HCT116 (cell line): ENCODE results near the gene MARCHF7. TPM values are rescaled to one million over a fixed set of nuclear protein-coding genes. Genes with fewer than 3 reads are reported as not detected.

Experiments used
- ATAC-seq: fragments of 200-7000 bp; cut with Tn5 transposase; 2 replicates; pipeline ENCODE4 v1.9.1; 2020; ENCODE audit warnings: mild to moderate bottlenecking, moderate library complexity
- BruUV-seq: library from RNA; stranded (reverse); fragments of 400-500 nt; replicated peaks from 2 replicates; lab custom pipeline; 2021; lab: Mats Ljungman, UMichigan
- CTCF ChIA-PET: fragments of 300-600 bp; sonication (Branson Sonifier 250); formaldehyde crosslinking; loops from one replicate; lab custom pipeline; 2021; ENCODE audit warnings: antibody characterized with exemption; lab: Charles Lee
- POLR2A ChIA-PET: fragments of 300-600, 350-600 bp; sonication (Branson Sonifier 250); formaldehyde crosslinking; loops from one replicate; lab custom pipeline; 2021; ENCODE audit warnings: antibody characterized with exemption; lab: Charles Lee
- RAD21 ChIA-PET, 2 experiments: fragments of 300-600 bp; sonication (Branson Sonifier 250); formaldehyde crosslinking; loops; one replicate each; lab custom pipeline; 2023; ENCODE audit warnings: low total read pairs in 2 of 2; ENCODE audit not compliant: uncharacterized antibody in 2 of 2, unreplicated experiment in 2 of 2, low non-redundant PET in 1 of 2; lab: Charles Lee
- DNase-seq: peaks from one replicate; pipeline ENCODE4 v3.0.0-alpha.2; 2010; ENCODE audit warnings: low read depth, low spot score
- H2AFZ ChIP-seq: fragments of 200-600 bp; shearing (Covaris generic), sonication (generic); 2 replicates; pipeline ENCODE4 v1.6.1; 2017; ENCODE audit warnings: low read depth, mixed run types, mixed read lengths, antibody characterized with exemption, low read length; ENCODE audit not compliant: poor library complexity, severe bottlenecking
- H3K27ac ChIP-seq: 2 replicates; pipeline ENCODE4 v1.5.1; 2012; ENCODE audit warnings: low read depth, low read length
- H3K27me3 ChIP-seq: fragments of 200-600 bp; sonication (generic); 2 replicates; pipeline ENCODE4 v1.6.1; 2016; ENCODE audit warnings: mixed run types, low read length, mixed read lengths; ENCODE audit not compliant: insufficient read depth
- H3K36me3 ChIP-seq, 2 experiments: fragments of 200-500 bp in 1 of 2; fragments of 200-600 bp in 1 of 2; sonication (Bioruptor generic) in 1 of 2; sonication (generic) in 1 of 2; 2 replicates each; pipeline versions ENCODE4 v1.5.1 to v1.6.1; 2014 to 2016; ENCODE audit warnings: low read length in 2 of 2, inconsistent platforms in 1 of 2, mixed read lengths in 1 of 2, mixed run types in 1 of 2; ENCODE audit not compliant: insufficient read depth in 2 of 2, control insufficient read depth in 1 of 2
- H3K4me1 ChIP-seq, 2 experiments: fragments of 200-600 bp in 1 of 2; sonication (generic) in 1 of 2; 2 replicates each; pipeline versions ENCODE4 v1.5.1 to v1.6.1; 2012 to 2017; ENCODE audit warnings: low read length in 2 of 2, inconsistent platforms in 1 of 2, mild to moderate bottlenecking in 1 of 2, mixed read lengths in 1 of 2, mixed run types in 1 of 2, moderate library complexity in 1 of 2; ENCODE audit not compliant: insufficient read depth in 2 of 2, control insufficient read depth in 1 of 2
- H3K4me2 ChIP-seq: fragments of 200-600 bp; sonication (generic); 2 replicates; pipeline ENCODE4 v1.6.1; 2017; ENCODE audit warnings: mixed run types, low read length, mixed read lengths
- H3K4me3 ChIP-seq, 2 experiments: fragments of 200-600 bp in 1 of 2; sonication (generic) in 1 of 2; replicated peaks in 1 of 2; 2 replicates each; pipeline ENCODE4 v1.5.1; 2011 to 2016; ENCODE audit warnings: low read length in 2 of 2, control low read depth in 1 of 2, low read depth in 1 of 2, mild to moderate bottlenecking in 1 of 2, mixed read lengths in 1 of 2, mixed run types in 1 of 2
- H3K79me2 ChIP-seq: fragments of 200-600 bp; sonication (generic); 2 replicates; pipeline ENCODE4 v1.6.1; 2017; ENCODE audit warnings: mild to moderate bottlenecking, mixed run types, low read length, moderate library complexity, mixed read lengths; ENCODE audit not compliant: insufficient read depth
- H3K9ac ChIP-seq: fragments of 200-600 bp; sonication (generic); 2 replicates; pipeline ENCODE4 v1.6.1; 2016; ENCODE audit warnings: low read length, mixed read lengths
- H3K9me2 ChIP-seq: fragments of 200-600 bp; sonication (generic), shearing (Covaris generic); 2 replicates; pipeline ENCODE4 v1.6.1; 2017; ENCODE audit warnings: mixed run types, mild to moderate bottlenecking, moderate library complexity; ENCODE audit not compliant: insufficient read depth
- H3K9me3 ChIP-seq, 2 experiments: fragments of 200-500 bp in 1 of 2; fragments of 200-600 bp in 1 of 2; sonication (Bioruptor generic) in 1 of 2; sonication (generic) in 1 of 2; 2 replicates each; pipeline ENCODE4 v1.6.1; 2014 to 2017; ENCODE audit warnings: low read length in 2 of 2, mixed read lengths in 2 of 2, inconsistent platforms in 1 of 2, low read depth in 1 of 2, mild to moderate bottlenecking in 1 of 2, mixed run types in 1 of 2, moderate library complexity in 1 of 2; ENCODE audit not compliant: control insufficient read depth in 1 of 2, insufficient read depth in 1 of 2
- H4K20me1 ChIP-seq: fragments of 200-600 bp; sonication (generic), shearing (Covaris generic); 2 replicates; pipeline ENCODE4 v1.6.1; 2017; ENCODE audit warnings: mixed run types, mild to moderate bottlenecking, moderate library complexity; ENCODE audit not compliant: insufficient read depth
- CTCF ChIP-seq, 3 experiments: fragments of 200-600 bp in 1 of 3; sonication (generic) in 1 of 3; IDR thresholded peaks in 2 of 3; conservative IDR thresholded peaks in 1 of 3; 2 replicates each; pipeline ENCODE4 v1.5.1; 2012 to 2017; ENCODE audit warnings: low read depth in 2 of 3, low read length in 2 of 3, antibody characterized with exemption in 1 of 3, borderline replicate concordance in 1 of 3, control low read depth in 1 of 3, mild to moderate bottlenecking in 1 of 3, mixed read lengths in 1 of 3, mixed run types in 1 of 3, moderate library complexity in 1 of 3; ENCODE audit not compliant: insufficient read depth in 1 of 3
- ELF1 ChIP-seq: IDR thresholded peaks from 2 replicates; pipeline ENCODE4 v1.6.1; 2012; ENCODE audit warnings: low read depth, borderline replicate concordance
- EZH2 ChIP-seq: fragments of 200-600 bp; sonication (generic); IDR thresholded peaks from 2 replicates; pipeline ENCODE4 v1.6.1; 2017; ENCODE audit warnings: antibody characterized with exemption, mixed run types
- EZH2phosphoT487 ChIP-seq: fragments of 200-600 bp; IDR thresholded peaks from 2 replicates; pipeline ENCODE4 v1.6.1; 2018; ENCODE audit warnings: antibody characterized with exemption, borderline replicate concordance
- FOSL1 ChIP-seq: IDR thresholded peaks from 2 replicates; pipeline ENCODE4 v1.6.1; 2012; ENCODE audit warnings: low read depth
- MAX ChIP-seq: IDR thresholded peaks from 2 replicates; pipeline ENCODE4 v1.6.1; 2012
- POLR2AphosphoS5 ChIP-seq: IDR thresholded peaks from 2 replicates; pipeline ENCODE4 v1.6.1; 2011; ENCODE audit warnings: mild to moderate bottlenecking, low read depth, low read length, moderate library complexity
- RAD21 ChIP-seq: IDR thresholded peaks from 2 replicates; pipeline ENCODE4 v1.6.1; 2012; ENCODE audit warnings: low read depth, mild to moderate bottlenecking
- ZNF274 ChIP-seq: fragments of 200-500 bp; sonication (Bioruptor generic); IDR thresholded peaks from 2 replicates; pipeline ENCODE4 v1.6.1; 2014; ENCODE audit warnings: mild to moderate bottlenecking, low read depth, low read length, inconsistent platforms
- intact Hi-C: fragments of 100-400 bp; cut with micrococcal nuclease; formaldehyde crosslinking; loops from 2 replicates; pipeline ENCODE4 v1.10.0; 2022
- total RNA-seq: library from RNA; stranded (reverse); gene quantifications from one replicate; pipeline ENCODE4 v1.2.1, GENCODE V29; 2021; ENCODE audit not compliant: unreplicated experiment

The MARCHF7 gene
- total RNA-seq, 1 experiment from 2014 or later = 65.9 TPM

GRCh38 chr2:159703491-159703890 is 8.8 kb upstream of the MARCHF7 start:
- ATAC-seq = no peak
- RAD21 ChIA-PET = no interaction called here
- no peak overlapping the region for H3K4me3 ChIP-seq
- no peak overlapping the region for H3K9ac ChIP-seq
- H3K4me2 ChIP-seq = no peak overlapping the region
- TF ChIP-seq CTCF (IDR thresholded peaks at IDR 0.05 in 2 of 3, conservative IDR thresholded peaks at IDR 0.05 in 1 of 3; ENCODE audit: borderline replicate concordance in 1 of 3, insufficient read depth in 1 of 3, low read depth in 2 of 3, low read length in 2 of 3) (no peak), FOSL1 (no peak), ELF1 (no peak), RAD21 (no peak), POLR2AphosphoS5 (no peak), ZNF274 (no peak), EZH2phosphoT487 (no peak), EZH2 (no peak), MAX (no peak)
- TF ChIP-seq, all 23 proteins: peak for 0
- no peaks in the 10 kb centered on the region for H3K36me3 ChIP-seq
- no TSS peak for BruUV-seq
- POLR2A ChIA-PET = no interaction called here
- no peaks in the 10 kb centered on the region for H3K79me2 ChIP-seq
- H3K27ac ChIP-seq = no peak overlapping the region
- no peak for DNase-seq
- H3K27me3 ChIP-seq = no peaks in the 10 kb centered on the region
- intact Hi-C loops = no loop called here
- H2AFZ ChIP-seq = no peak overlapping the region
- no peaks in the 10 kb centered on the region for H3K9me2 ChIP-seq
- H4K20me1 ChIP-seq = no peaks in the 10 kb centered on the region; the same call in 1 of the 2 replicates
- CTCF ChIA-PET = interaction anchor here (1.7 kb wide), 1 partner anchor 9 kb away, joined by 4 read pairs; the partner anchor contains the start of gene MARCHF7
- H3K4me1 ChIP-seq = no peaks in the 10 kb centered on the region
- H3K9me3 ChIP-seq = no peaks in the 10 kb centered on the region
